ENCODE data around the gene SLC13A3. TPM values are rescaled to one million over a fixed set of nuclear protein-coding genes. Genes with fewer than 3 reads are reported as not detected.

Gene SLC13A3
- total RNA-seq, 4 donors from 2014 or later, result 1.1 to 8.9 (median 4.2) TPM

GRCh38 chr20:46541229-46541935 is 109.9 kb downstream of the SLC13A3 start:
- Histone ChIP-seq H3K9me3 (no peaks in the 10 kb centered on the region), H3K4me3 (no peak overlapping the region), H3K27ac (no peak overlapping the region), H3K27me3 (peaks cover 57% of the 10 kb centered on the region), H3K4me1 (no peaks in the 10 kb centered on the region), H3K36me3 (no peaks in the 10 kb centered on the region)
- no peak for TF ChIP-seq POLR2A (IDR thresholded peaks at IDR 0.05)
- TF ChIP-seq POLR2AphosphoS5 (IDR thresholded peaks at IDR 0.05), result no peak
- DNase-seq (ENCODE audit: low spot score in 2 of 2), result no peak
- WGBS, result 64% methylated on average over 36 of the region's 36 CpGs

DNA sequence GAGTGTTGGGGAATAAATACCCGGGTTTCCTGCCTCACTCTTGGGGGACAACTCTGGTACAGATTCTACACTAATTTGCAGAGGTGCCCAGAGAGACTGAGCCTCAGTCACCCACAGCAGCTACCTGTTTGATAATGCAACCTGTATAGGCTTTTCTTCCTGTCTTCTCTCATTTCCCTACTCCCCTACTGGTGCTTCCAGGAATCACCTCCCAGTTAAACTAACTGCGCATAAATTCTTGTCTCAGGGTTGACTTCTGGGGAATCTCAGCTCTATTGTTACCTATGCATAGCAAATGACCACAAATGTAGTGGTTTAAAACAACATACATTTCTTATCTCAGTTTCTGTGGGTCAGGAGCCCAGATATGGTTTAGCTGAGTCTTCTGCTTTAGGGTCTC is 112.1 kb downstream of the SLC13A3 start:
- H3K27ac ChIP-seq, result no peak overlapping the region
- H3K36me3 ChIP-seq, result no peaks in the 10 kb centered on the region
- no peak overlapping the region for H3K4me3 ChIP-seq
- peaks cover 48% of the 10 kb centered on the region for H3K27me3 ChIP-seq
- 92% methylated on average over 2 of the region's 2 CpGs for WGBS
- no peaks in the 10 kb centered on the region for H3K4me1 ChIP-seq
- TF ChIP-seq POLR2A (IDR thresholded peaks at IDR 0.05) (no peak), CTCF (IDR thresholded peaks at IDR 0.05) (no peak), POLR2AphosphoS5 (IDR thresholded peaks at IDR 0.05) (no peak), EP300 (IDR thresholded peaks at IDR 0.05) (no peak)
- no peak for DNase-seq (ENCODE audit: low spot score in 2 of 2)
- no peaks in the 10 kb centered on the region for H3K9me3 ChIP-seq

GRCh38 chr20:46530640-46531039 is 120.6 kb downstream of the SLC13A3 start:
- H3K4me3 ChIP-seq, result no peak overlapping the region
- H3K36me3 ChIP-seq, result no peaks in the 10 kb centered on the region
- no peaks in the 10 kb centered on the region for H3K9me3 ChIP-seq
- H3K27ac ChIP-seq, result no peak overlapping the region
- H3K27me3 ChIP-seq, result peaks cover 28% of the 10 kb centered on the region
- H3K4me1 ChIP-seq, result no peaks in the 10 kb centered on the region
- TF ChIP-seq POLR2A (IDR thresholded peaks at IDR 0.05), result no peak
- TF ChIP-seq POLR2AphosphoS5 (IDR thresholded peaks at IDR 0.05), result no peak
- no peak for TF ChIP-seq EP300 (IDR thresholded peaks at IDR 0.05)
- TF ChIP-seq CTCF (IDR thresholded peaks at IDR 0.05), result no peak
- no peak for DNase-seq (ENCODE audit: low spot score in 2 of 2)
- 77% methylated on average over 4 of the region's 4 CpGs for WGBS

DNA sequence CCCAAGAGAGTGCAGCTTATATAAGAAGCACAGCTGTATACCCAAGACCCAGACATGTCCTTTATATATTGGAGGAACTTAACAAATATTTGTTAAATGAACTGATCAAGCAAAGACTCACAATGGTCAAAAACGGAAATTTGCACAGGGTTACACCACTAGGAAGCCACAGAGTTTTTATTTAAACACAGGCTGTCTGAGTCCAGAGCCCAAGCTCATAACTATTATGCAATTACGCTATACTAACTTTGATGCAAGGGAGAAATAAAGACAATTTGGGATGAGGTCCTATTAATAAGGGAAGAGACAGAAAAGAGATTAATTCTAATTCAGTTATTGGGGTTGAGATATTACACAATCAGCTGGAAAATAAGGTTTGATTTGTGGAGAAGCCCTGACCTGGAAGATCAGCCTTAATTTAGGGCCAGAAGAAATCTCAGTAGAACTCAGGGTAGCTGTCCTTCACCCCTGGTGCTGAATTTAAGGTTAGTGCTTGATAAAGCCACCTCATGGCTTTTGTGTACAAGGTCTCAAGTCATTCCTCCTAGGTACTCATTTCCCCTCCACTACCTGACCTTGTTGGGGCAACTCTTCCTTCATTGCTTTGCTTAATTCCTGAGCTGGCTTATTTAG is 127.4 kb downstream of the SLC13A3 start:
- DNase-seq (ENCODE audit: low spot score in 2 of 2), result no peak
- 56% methylated on average over 2 of the region's 2 CpGs for WGBS

DNA sequence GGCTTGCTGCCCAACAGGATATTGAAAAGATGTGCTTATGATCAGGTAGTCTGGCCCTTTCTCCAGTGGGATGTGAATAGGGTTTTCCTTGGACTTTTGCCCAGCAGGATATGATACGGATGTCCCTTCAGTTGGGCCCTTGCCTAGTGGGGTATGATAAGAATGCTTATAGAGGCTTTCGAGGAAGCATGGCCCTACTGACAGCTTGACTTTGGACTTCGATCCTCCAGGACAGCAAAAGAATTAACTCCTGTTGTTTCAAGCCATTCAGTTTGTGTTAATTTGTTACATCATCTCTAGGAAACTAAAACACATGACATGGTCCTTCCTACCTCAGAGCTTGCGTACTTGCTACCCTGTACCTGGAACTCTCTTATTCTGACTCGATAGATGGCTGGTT is 128.2 kb downstream of the SLC13A3 start:
- H3K4me3 ChIP-seq, result no peak overlapping the region
- no peak overlapping the region for H3K27ac ChIP-seq
- WGBS, result 78% methylated on average over 5 of the region's 5 CpGs
- no peaks in the 10 kb centered on the region for H3K9me3 ChIP-seq
- TF ChIP-seq POLR2AphosphoS5 (IDR thresholded peaks at IDR 0.05) (no peak), POLR2A (IDR thresholded peaks at IDR 0.05) (no peak), CTCF (IDR thresholded peaks at IDR 0.05) (no peak), EP300 (IDR thresholded peaks at IDR 0.05) (no peak)
- no peak for DNase-seq (ENCODE audit: low spot score in 2 of 2)
- H3K36me3 ChIP-seq, result no peaks in the 10 kb centered on the region
- peaks cover 40% of the 10 kb centered on the region for H3K27me3 ChIP-seq
- no peaks in the 10 kb centered on the region for H3K4me1 ChIP-seq

More for the DNA sequence above, 127.4 kb downstream of the SLC13A3 start:
- no peak for TF ChIP-seq POLR2AphosphoS5 (IDR thresholded peaks at IDR 0.05)
- TF ChIP-seq EP300 (IDR thresholded peaks at IDR 0.05), result no peak
- no peak for TF ChIP-seq POLR2A (IDR thresholded peaks at IDR 0.05)
- no peak for TF ChIP-seq CTCF (IDR thresholded peaks at IDR 0.05)
- H3K27me3 ChIP-seq, result peaks cover 39% of the 10 kb centered on the region
- H3K36me3 ChIP-seq, result no peaks in the 10 kb centered on the region
- H3K4me1 ChIP-seq, result no peaks in the 10 kb centered on the region
- no peak overlapping the region for H3K27ac ChIP-seq
- no peak overlapping the region for H3K4me3 ChIP-seq
- H3K9me3 ChIP-seq, result no peaks in the 10 kb centered on the region

All from suprapubic skin (tissue), 4 donors.